ENCODE data around the gene ATP5F1C. TPM values are rescaled to one million over a fixed set of nuclear protein-coding genes. Genes with fewer than 3 reads are reported as not detected.

Gene ATP5F1C
- total and polyA plus RNA-seq, 4 donors = 284 to 313 (median 298) TPM

GRCh38 chr10:7788639-7789286, 786 bp downstream of the ATP5F1C start:
- H3K27ac ChIP-seq (ENCODE audit: low read depth, low read length) = peak overlapping the region; percentile 76
- H3K4me1 ChIP-seq (ENCODE audit: control insufficient read depth, insufficient read depth, low read length) = peaks cover 9% of the 10 kb centered on the region
- H3K36me3 ChIP-seq (ENCODE audit: control insufficient read depth, insufficient read depth, low read length) = peaks cover 9% of the 10 kb centered on the region
- DNase-seq (ENCODE audit: low read depth in 4 of 6, low spot score in 6 of 6) = peak in 3 of 6 donors; percentile 7 to 44 (median 28)
- H3K4me3 ChIP-seq (ENCODE audit: low read depth, low read length) = peak overlapping the region; percentile 92
- under 1% methylated on average over 23 of the region's 25 CpGs for WGBS (ENCODE audit: insufficient coverage)
- no peaks in the 10 kb centered on the region for H3K9me3 ChIP-seq (ENCODE audit: control insufficient read depth, insufficient read depth, low read length)
- no peaks in the 10 kb centered on the region for H3K27me3 ChIP-seq (ENCODE audit: control insufficient read depth, insufficient read depth, low read length)

DNA sequence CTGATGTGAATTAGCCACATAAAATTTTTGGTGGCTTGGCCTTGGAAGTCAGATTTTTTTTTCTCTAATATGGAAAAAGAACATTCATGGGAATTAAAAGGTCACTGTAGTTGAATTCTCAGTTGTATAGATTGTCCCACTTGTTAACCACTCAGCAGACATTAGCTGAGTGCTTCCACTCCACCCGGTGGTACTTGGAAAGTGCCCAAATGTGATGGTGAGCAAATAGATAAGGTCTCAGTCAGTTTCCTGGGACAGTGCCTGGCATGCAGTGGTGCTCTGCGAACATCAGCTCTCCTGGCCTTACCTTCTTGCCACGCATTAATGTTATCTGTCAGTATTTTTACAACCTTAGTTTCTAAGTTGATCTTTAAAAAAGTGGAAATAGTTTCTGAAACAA, 1.4 kb downstream of the ATP5F1C start:
- Histone ChIP-seq H3K9me3 (ENCODE audit: control insufficient read depth, insufficient read depth, low read length) (no peaks in the 10 kb centered on the region), H3K4me1 (ENCODE audit: control insufficient read depth, insufficient read depth, low read length) (peaks cover 9% of the 10 kb centered on the region), H3K27ac (ENCODE audit: low read depth, low read length) (no peak overlapping the region), H3K4me3 (ENCODE audit: low read depth, low read length) (peak overlapping the region; percentile 92), H3K36me3 (ENCODE audit: control insufficient read depth, insufficient read depth, low read length) (peaks cover 9% of the 10 kb centered on the region), H3K27me3 (ENCODE audit: control insufficient read depth, insufficient read depth, low read length) (no peaks in the 10 kb centered on the region)
- 0% methylated on average over 1 of the region's 3 CpGs for WGBS (ENCODE audit: insufficient coverage)
- no peak for DNase-seq (ENCODE audit: low read depth in 4 of 6, low spot score in 6 of 6)

- H3K4me1 ChIP-seq (ENCODE audit: control insufficient read depth, insufficient read depth, low read length) = peaks cover 9% of the 10 kb centered on the region
- H3K9me3 ChIP-seq (ENCODE audit: control insufficient read depth, insufficient read depth, low read length) = no peaks in the 10 kb centered on the region
- no peak overlapping the region for H3K4me3 ChIP-seq (ENCODE audit: low read depth, low read length)
- peaks cover 17% of the 10 kb centered on the region for H3K36me3 ChIP-seq (ENCODE audit: control insufficient read depth, insufficient read depth, low read length)
- WGBS (ENCODE audit: insufficient coverage) = 29% methylated on average over 1 of the region's 1 CpG
- DNase-seq (ENCODE audit: low read depth in 4 of 6, low spot score in 6 of 6) = peak in 1 of 6 donors; percentile 31
- no peak overlapping the region for H3K27ac ChIP-seq (ENCODE audit: low read depth, low read length)
- H3K27me3 ChIP-seq (ENCODE audit: control insufficient read depth, insufficient read depth, low read length) = no peaks in the 10 kb centered on the region
Observed at GRCh38 chr10:7792541-7792940, 4.6 kb downstream of the ATP5F1C start.

DNA sequence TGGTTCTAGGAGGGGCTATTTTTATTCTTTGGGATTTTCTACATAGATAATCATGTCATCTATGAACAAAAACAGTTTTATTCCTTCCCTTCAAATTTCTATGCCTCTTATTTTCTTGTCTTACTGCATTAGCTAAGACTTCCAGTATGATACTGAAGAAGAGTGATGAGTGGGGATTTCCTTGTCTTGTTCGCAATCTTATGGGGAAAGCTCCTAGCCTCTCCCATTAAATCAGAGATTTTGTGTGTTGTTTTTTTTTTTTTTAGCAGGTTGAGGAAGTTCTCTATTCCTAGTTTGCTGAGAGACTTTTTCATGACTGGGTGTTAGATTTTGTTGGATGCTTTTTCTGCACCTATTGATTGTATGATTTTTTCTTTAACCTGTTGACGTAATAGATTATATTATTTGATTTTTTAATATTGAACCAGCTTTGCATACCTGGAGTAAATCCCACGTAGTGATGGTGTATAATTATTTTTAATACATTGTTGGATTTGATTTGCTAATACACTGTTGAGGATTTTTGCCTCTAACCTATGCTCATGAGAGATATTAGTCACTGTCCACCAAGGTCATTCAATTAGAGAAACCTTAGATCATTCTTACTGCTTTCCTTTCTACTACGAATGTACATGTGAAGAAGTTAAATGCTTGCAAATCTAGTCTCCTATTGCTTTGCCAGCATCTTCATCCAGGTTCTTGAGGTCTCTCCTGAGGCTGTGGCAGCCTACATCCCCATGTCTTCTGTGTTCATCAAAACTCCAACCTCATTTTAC, 6.5 kb downstream of the ATP5F1C start:
- Histone ChIP-seq H3K27ac (ENCODE audit: low read depth, low read length) (no peak overlapping the region), H3K36me3 (ENCODE audit: control insufficient read depth, insufficient read depth, low read length) (peaks cover 30% of the 10 kb centered on the region), H3K27me3 (ENCODE audit: control insufficient read depth, insufficient read depth, low read length) (no peaks in the 10 kb centered on the region), H3K9me3 (ENCODE audit: control insufficient read depth, insufficient read depth, low read length) (no peaks in the 10 kb centered on the region), H3K4me1 (ENCODE audit: control insufficient read depth, insufficient read depth, low read length) (peaks cover 1% of the 10 kb centered on the region), H3K4me3 (ENCODE audit: low read depth, low read length) (no peak overlapping the region)
- DNase-seq (ENCODE audit: low read depth in 4 of 6, low spot score in 6 of 6) = no peak
- WGBS (ENCODE audit: insufficient coverage) = 100% methylated on average over 1 of the region's 4 CpGs

DNA sequence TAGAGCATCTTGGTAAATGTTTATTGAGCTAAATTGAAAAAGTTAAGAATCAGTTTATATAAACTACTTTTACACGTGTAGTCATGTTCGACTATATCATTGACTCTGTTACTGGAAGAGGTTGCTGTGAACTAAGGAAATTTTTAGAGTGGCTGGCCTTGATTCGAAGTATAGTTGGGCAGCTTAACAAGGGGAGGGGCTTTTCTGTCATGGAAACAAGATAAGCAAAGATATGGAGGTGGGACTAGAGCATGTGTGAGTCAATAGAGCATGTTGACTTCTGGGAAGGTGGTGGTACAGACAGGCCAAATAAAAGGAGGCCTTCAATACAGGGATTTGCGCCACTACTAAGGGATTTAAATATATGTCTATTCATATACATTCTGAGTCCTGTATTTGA, 7.6 kb downstream of the ATP5F1C start:
- no peak overlapping the region for H3K4me3 ChIP-seq (ENCODE audit: low read depth, low read length)
- no peak for DNase-seq (ENCODE audit: low read depth in 4 of 6, low spot score in 6 of 6)
- H3K36me3 ChIP-seq (ENCODE audit: control insufficient read depth, insufficient read depth, low read length) = peaks cover 34% of the 10 kb centered on the region
- no peaks in the 10 kb centered on the region for H3K4me1 ChIP-seq (ENCODE audit: control insufficient read depth, insufficient read depth, low read length)
- no peaks in the 10 kb centered on the region for H3K9me3 ChIP-seq (ENCODE audit: control insufficient read depth, insufficient read depth, low read length)
- 96% methylated on average over 3 of the region's 4 CpGs for WGBS (ENCODE audit: insufficient coverage)
- no peaks in the 10 kb centered on the region for H3K27me3 ChIP-seq (ENCODE audit: control insufficient read depth, insufficient read depth, low read length)
- H3K27ac ChIP-seq (ENCODE audit: low read depth, low read length) = no peak overlapping the region

- Histone ChIP-seq H3K9me3 (ENCODE audit: control insufficient read depth, insufficient read depth, low read length) (no peaks in the 10 kb centered on the region), H3K27ac (ENCODE audit: low read depth, low read length) (no peak overlapping the region), H3K36me3 (ENCODE audit: control insufficient read depth, insufficient read depth, low read length) (peaks cover 33% of the 10 kb centered on the region), H3K4me3 (ENCODE audit: low read depth, low read length) (no peak overlapping the region), H3K4me1 (ENCODE audit: control insufficient read depth, insufficient read depth, low read length) (no peaks in the 10 kb centered on the region), H3K27me3 (ENCODE audit: control insufficient read depth, insufficient read depth, low read length) (no peaks in the 10 kb centered on the region)
- DNase-seq (ENCODE audit: low read depth in 4 of 6, low spot score in 6 of 6) = no peak
- 95% methylated on average over 4 of the region's 6 CpGs for WGBS (ENCODE audit: insufficient coverage)
Observed at GRCh38 chr10:7797582-7797981, 9.6 kb downstream of the ATP5F1C start.

- Histone ChIP-seq H3K36me3 (ENCODE audit: control insufficient read depth, insufficient read depth, low read length) (peaks cover 39% of the 10 kb centered on the region), H3K9me3 (ENCODE audit: control insufficient read depth, insufficient read depth, low read length) (no peaks in the 10 kb centered on the region), H3K4me3 (ENCODE audit: low read depth, low read length) (no peak overlapping the region), H3K27me3 (ENCODE audit: control insufficient read depth, insufficient read depth, low read length) (no peaks in the 10 kb centered on the region), H3K27ac (ENCODE audit: low read depth, low read length) (no peak overlapping the region), H3K4me1 (ENCODE audit: control insufficient read depth, insufficient read depth, low read length) (no peaks in the 10 kb centered on the region)
- no peak for DNase-seq (ENCODE audit: low read depth in 4 of 6, low spot score in 6 of 6)
- 94% methylated on average over 2 of the region's 4 CpGs for WGBS (ENCODE audit: insufficient coverage)
Observed at GRCh38 chr10:7802606-7803005, 14.6 kb downstream of the ATP5F1C start.

DNA sequence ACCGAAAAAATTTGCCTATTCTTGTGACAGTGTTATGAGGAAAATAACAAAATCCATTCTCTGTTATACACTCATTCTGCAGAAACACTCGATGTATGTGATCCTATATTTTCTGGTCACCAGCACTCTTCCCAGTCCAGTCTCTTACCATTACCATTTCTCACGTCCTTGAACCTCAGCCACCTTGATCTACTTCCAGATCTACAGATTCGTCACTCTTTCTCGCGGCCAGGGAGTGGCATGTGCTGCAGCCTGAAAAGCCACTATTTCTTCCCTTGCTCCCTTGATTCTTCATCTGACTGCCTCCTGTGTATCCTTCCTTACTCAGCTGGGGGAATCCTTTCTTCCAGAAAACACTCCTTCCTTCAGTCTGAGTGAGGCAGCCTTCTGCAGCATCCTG, 16.2 kb downstream of the ATP5F1C start:
- no peaks in the 10 kb centered on the region for H3K9me3 ChIP-seq (ENCODE audit: control insufficient read depth, insufficient read depth, low read length)
- 68% methylated on average over 5 of the region's 6 CpGs for WGBS (ENCODE audit: insufficient coverage)
- H3K4me1 ChIP-seq (ENCODE audit: control insufficient read depth, insufficient read depth, low read length) = no peaks in the 10 kb centered on the region
- no peak overlapping the region for H3K4me3 ChIP-seq (ENCODE audit: low read depth, low read length)
- H3K27me3 ChIP-seq (ENCODE audit: control insufficient read depth, insufficient read depth, low read length) = no peaks in the 10 kb centered on the region
- H3K36me3 ChIP-seq (ENCODE audit: control insufficient read depth, insufficient read depth, low read length) = peaks cover 36% of the 10 kb centered on the region
- DNase-seq (ENCODE audit: low read depth in 4 of 6, low spot score in 6 of 6) = no peak
- no peak overlapping the region for H3K27ac ChIP-seq (ENCODE audit: low read depth, low read length)

- Histone ChIP-seq H3K27ac (ENCODE audit: low read depth, low read length) (no peak overlapping the region), H3K9me3 (ENCODE audit: control insufficient read depth, insufficient read depth, low read length) (no peaks in the 10 kb centered on the region), H3K4me1 (ENCODE audit: control insufficient read depth, insufficient read depth, low read length) (no peaks in the 10 kb centered on the region), H3K36me3 (ENCODE audit: control insufficient read depth, insufficient read depth, low read length) (peaks cover 32% of the 10 kb centered on the region), H3K4me3 (ENCODE audit: low read depth, low read length) (no peak overlapping the region), H3K27me3 (ENCODE audit: control insufficient read depth, insufficient read depth, low read length) (no peaks in the 10 kb centered on the region)
- WGBS (ENCODE audit: insufficient coverage) = no CpG with 5 or more reads among the region's 2 CpGs
- peak in 2 of 6 donors; percentile 37 to 55 for DNase-seq (ENCODE audit: low read depth in 4 of 6, low spot score in 6 of 6)
Observed at GRCh38 chr10:7804741-7805140, 16.8 kb downstream of the ATP5F1C start.

All from spinal cord (tissue), 10 donors.